ENCODE data around the gene NPPB.

DNA sequence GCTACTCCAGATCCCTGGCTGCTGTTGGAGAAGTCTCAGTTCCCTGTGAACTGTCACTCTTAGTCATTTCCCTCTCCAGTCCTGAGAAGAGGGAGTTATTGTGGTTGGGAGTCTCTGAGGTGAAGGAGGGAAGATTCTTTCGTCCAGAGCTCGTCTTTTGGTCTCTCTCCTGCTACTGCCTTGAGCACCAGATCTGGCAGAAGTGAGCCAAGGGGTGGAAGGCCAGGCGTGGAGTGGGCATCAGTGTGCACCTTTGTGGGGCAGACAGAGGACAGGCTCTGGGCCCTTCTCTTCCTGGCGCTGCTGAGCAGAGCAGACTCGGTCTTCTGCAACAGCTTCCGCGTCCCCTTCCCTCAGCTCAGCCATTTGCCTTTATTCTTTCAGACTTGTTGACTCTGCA, 33.6 kb downstream of the NPPB start:
- TF ChIP-seq POLR2AphosphoS5 (IDR thresholded peaks at IDR 0.05) = no peak
- TF ChIP-seq, protein P1, sequence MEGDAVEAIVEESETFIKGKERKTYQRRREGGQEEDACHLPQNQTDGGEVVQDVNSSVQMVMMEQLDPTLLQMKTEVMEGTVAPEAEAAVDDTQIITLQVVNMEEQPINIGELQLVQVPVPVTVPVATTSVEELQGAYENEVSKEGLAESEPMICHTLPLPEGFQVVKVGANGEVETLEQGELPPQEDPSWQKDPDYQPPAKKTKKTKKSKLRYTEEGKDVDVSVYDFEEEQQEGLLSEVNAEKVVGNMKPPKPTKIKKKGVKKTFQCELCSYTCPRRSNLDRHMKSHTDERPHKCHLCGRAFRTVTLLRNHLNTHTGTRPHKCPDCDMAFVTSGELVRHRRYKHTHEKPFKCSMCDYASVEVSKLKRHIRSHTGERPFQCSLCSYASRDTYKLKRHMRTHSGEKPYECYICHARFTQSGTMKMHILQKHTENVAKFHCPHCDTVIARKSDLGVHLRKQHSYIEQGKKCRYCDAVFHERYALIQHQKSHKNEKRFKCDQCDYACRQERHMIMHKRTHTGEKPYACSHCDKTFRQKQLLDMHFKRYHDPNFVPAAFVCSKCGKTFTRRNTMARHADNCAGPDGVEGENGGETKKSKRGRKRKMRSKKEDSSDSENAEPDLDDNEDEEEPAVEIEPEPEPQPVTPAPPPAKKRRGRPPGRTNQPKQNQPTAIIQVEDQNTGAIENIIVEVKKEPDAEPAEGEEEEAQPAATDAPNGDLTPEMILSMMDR (IDR thresholded peaks at IDR 0.05) = no peak

Measured in stomach (tissue), 4 donors.